ENCODE results near the gene PIP5K1C.

DNA sequence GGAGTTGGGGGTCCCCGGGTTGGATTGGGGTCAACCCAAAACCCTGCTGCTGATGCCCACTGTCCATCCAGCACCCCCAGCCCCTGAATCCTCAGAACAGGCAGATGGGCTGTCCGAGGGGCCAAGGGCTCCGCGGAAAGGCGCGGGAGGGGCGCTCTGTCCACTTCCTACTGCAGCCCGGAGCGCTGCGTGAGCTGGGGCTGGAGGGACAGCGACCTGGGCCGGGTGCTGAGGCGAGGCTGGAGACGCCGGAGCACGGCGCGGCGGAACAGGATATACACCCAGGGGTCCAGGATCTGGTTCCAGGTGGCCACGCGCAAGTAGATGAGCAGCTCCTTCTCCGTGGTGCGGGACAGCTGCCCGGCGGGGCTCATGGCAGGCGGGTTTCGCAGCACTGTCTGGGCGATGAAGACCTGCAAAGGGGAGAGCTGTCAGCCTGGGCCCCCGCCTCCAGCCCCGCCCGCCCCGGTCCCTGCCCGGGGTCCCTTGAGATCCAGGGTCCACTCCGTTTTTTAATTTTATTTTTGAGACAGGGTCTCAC is 104.7 kb downstream of the PIP5K1C start:
- no peak for TF ChIP-seq EZH2 (IDR thresholded peaks at IDR 0.05; ENCODE audit: insufficient read depth, low read length)
- TF ChIP-seq, protein P1, sequence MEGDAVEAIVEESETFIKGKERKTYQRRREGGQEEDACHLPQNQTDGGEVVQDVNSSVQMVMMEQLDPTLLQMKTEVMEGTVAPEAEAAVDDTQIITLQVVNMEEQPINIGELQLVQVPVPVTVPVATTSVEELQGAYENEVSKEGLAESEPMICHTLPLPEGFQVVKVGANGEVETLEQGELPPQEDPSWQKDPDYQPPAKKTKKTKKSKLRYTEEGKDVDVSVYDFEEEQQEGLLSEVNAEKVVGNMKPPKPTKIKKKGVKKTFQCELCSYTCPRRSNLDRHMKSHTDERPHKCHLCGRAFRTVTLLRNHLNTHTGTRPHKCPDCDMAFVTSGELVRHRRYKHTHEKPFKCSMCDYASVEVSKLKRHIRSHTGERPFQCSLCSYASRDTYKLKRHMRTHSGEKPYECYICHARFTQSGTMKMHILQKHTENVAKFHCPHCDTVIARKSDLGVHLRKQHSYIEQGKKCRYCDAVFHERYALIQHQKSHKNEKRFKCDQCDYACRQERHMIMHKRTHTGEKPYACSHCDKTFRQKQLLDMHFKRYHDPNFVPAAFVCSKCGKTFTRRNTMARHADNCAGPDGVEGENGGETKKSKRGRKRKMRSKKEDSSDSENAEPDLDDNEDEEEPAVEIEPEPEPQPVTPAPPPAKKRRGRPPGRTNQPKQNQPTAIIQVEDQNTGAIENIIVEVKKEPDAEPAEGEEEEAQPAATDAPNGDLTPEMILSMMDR (IDR thresholded peaks at IDR 0.05; ENCODE audit: insufficient read depth, low read depth, low read length): no peak

All from astrocyte (in vitro differentiated cells and primary cell).